ENCODE data around the gene TNNC2. TPM values are rescaled to one million over a fixed set of nuclear protein-coding genes. Genes with fewer than 3 reads are reported as not detected.
"Not testable (repeated sequence)": the region's sequence is repeated elsewhere in the genome, so short reads cannot be mapped to it uniquely, and the experiment has no call there.

Gene TNNC2
- total and polyA plus RNA-seq, 5 experiments from 2014 or later: 0.53 to 0.58 TPM; not detected in 3

- Mint-ChIP-seq H3K4me3 (no peak overlapping the region), H3K27ac (no peak overlapping the region), H3K27me3 (peaks cover 5 to 25% (median 11%) of the 10 kb centered on the region in 5 donors), H3K9me3 (no peaks in the 10 kb centered on the region), H3K36me3 (peaks cover 0 to 3% (median 0%) of the 10 kb centered on the region in 3 donors), H3K4me1 (peaks cover 7 to 19% (median 11%) of the 10 kb centered on the region in 4 donors)
- DNase-seq (no peak), ATAC-seq (no peak)
- POLR2A ChIA-PET: interaction anchor here (1.0 kb wide), 1 partner anchor 11 kb away, joined by 5 read pairs; no protein-coding TSS in a partner anchor
Observed at GRCh38 chr20:45816951-45817350, 10.2 kb downstream of the TNNC2 start.

- H3K27me3 Mint-ChIP-seq: peaks cover 0 to 5% (median 2%) of the 10 kb centered on the region in 5 donors
- POLR2A ChIA-PET: no interaction called here
- DNase-seq (no peak), ATAC-seq (no peak)
- peaks cover 0 to 22% (median 3%) of the 10 kb centered on the region in 3 donors for H3K36me3 Mint-ChIP-seq
- H3K4me1 Mint-ChIP-seq: peaks cover 6 to 19% (median 16%) of the 10 kb centered on the region in 4 donors
- H3K4me3 Mint-ChIP-seq: no peak overlapping the region
- peak overlapping the region in 1 of 10 donors; percentile 27 for H3K27ac Mint-ChIP-seq
- no peaks in the 10 kb centered on the region for H3K9me3 Mint-ChIP-seq
Observed at GRCh38 chr20:45814314-45814713, 12.8 kb downstream of the TNNC2 start.

DNA sequence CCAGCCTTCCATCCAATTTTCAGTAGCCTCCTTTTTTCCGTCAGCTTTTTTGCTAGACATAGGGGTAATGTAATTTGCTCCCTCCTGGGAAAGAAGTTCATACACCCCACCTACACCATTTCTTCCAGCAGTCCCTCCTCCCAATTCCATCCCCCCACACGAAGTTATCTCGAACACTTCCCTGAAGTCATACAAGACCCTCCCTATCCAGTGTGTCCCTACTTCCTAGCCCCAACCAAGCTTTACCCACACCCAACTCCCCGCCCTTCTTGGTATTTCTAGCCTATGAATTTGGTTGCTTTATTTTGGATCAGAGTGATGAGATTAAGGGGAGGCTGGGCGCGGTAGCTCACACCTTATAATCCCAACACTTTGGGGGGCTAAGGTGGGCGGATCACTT is 13.6 kb downstream of the TNNC2 start:
- POLR2A ChIA-PET: interaction anchor here (0.6 to 1.6 kb wide), 4 partner anchors 9 to 450 kb away, joined by 3 to 4 read pairs (median 4); partner anchors contain the start of genes SNX21 and SYS1

DNA sequence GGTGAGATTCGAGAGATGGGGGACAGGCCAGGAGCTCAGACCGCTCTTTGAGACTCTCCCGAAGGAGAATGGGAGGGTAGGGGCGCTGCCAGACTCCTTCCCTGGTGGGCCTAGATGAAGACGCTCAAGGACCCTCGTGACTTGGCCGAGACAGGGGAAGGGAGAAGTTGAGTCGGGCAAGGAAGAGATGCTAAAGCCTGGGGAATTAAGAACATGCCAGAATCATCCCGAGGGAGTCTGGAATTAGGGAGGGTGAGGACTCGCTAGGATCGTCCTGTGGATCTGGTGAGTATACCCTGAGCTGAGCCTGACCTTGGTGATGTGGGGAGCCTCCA is 14.1 kb downstream of the TNNC2 start:
- DNase-seq: no peak
- ATAC-seq: no peak
- H3K4me1 Mint-ChIP-seq: peaks cover 6 to 19% (median 16%) of the 10 kb centered on the region in 4 donors
- H3K27me3 Mint-ChIP-seq: no peaks in the 10 kb centered on the region
- no peaks in the 10 kb centered on the region for H3K9me3 Mint-ChIP-seq
- H3K27ac Mint-ChIP-seq: peak overlapping the region in 2 of 10 donors; percentile 60 to 89
- peaks cover 0 to 36% (median 3%) of the 10 kb centered on the region in 3 donors for H3K36me3 Mint-ChIP-seq
- POLR2A ChIA-PET: interaction anchor here (0.6 to 1.6 kb wide), 4 partner anchors 9 to 450 kb away, joined by 3 to 4 read pairs (median 4); partner anchors contain the start of genes SNX21 and SYS1
- H3K4me3 Mint-ChIP-seq: peak overlapping the region; percentile 78 to 90 (median 85)

More for the DNA sequence above, 13.6 kb downstream of the TNNC2 start:
- peaks cover 0 to 3% (median 2%) of the 10 kb centered on the region in 5 donors for H3K27me3 Mint-ChIP-seq
- H3K4me3 Mint-ChIP-seq: peak overlapping the region; percentile 78 to 90 (median 85)
- H3K36me3 Mint-ChIP-seq: peaks cover 0 to 31% (median 3%) of the 10 kb centered on the region in 3 donors
- peaks cover 6 to 19% (median 16%) of the 10 kb centered on the region in 4 donors for H3K4me1 Mint-ChIP-seq
- ATAC-seq (no peak), DNase-seq (no peak)
- H3K27ac Mint-ChIP-seq: no peak overlapping the region
- H3K9me3 Mint-ChIP-seq: no peaks in the 10 kb centered on the region

- POLR2A ChIA-PET: interaction anchor here (0.6 to 1.6 kb wide), 4 partner anchors 10 to 449 kb away, joined by 3 to 4 read pairs (median 4); partner anchors contain the start of genes SNX21 and SYS1
- DNase-seq (peak; percentile 84 to 96 (median 93)), ATAC-seq (peak; percentile 100)
- H3K27me3 Mint-ChIP-seq: no peaks in the 10 kb centered on the region
- H3K4me1 Mint-ChIP-seq: peaks cover 6 to 19% (median 16%) of the 10 kb centered on the region in 4 donors
- peak within 1 kb of the TSS; percentile 78 to 90 (median 85) for H3K4me3 Mint-ChIP-seq
- H3K27ac Mint-ChIP-seq: peak within 1 kb of the TSS in 8 of 10 donors; percentile 37 to 92 (median 72)
- H3K36me3 Mint-ChIP-seq: peaks cover 0 to 41% (median 3%) of the 10 kb centered on the region in 3 donors
- no peaks in the 10 kb centered on the region for H3K9me3 Mint-ChIP-seq
Observed at GRCh38 chr20:45812157-45813005, 14.7 kb downstream of the TNNC2 start, which contains the start of gene UBE2C. UBE2C (plus strand) TSS chr20:45812644; CDS start chr20:45812696, 52 bp downstream.

DNA sequence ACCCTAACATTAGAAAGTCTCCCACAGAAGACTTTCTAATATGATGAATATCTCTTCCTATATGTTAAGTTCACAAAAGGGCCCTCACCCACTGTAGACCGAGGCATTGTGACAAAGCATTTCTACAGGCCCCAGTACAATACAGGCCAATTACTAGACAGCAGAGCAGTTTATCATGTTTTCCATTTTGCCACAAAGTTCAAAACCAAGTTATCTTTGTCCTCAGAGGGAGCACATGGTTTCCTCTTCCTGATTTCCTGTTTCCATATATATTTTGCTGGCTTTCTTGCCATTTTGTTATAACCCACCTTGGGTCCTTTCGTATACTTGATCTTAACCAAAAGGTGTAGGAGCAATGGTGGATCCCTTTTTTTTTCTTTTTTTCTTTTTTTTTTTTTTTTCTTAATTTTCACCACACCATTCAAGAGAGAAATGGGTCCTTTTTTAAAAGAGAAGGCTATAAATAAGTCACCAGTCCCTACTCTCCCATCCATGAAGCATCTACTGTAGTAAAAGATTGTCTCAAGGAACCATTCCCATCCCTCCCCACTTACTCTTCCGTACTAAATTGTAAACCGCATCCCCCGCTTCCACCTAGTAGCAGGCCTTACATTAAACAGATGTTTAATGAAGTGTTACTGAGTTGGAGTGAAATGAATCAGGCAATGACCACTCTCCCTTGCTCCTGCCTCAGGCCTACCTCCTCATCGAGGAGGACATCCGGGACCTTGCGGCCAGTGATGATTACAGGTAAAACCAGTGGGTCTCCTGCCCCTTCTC is 16.7 kb downstream of the TNNC2 start:
- Mint-ChIP-seq H3K27me3 (no peaks in the 10 kb centered on the region), H3K4me3 (peak overlapping the region in 2 of 10 donors; percentile 34 to 76), H3K36me3 (peaks cover 0 to 61% (median 5%) of the 10 kb centered on the region in 3 donors), H3K27ac (no peak overlapping the region), H3K9me3 (no peaks in the 10 kb centered on the region), H3K4me1 (peaks cover 6 to 19% (median 16%) of the 10 kb centered on the region in 4 donors)
- POLR2A ChIA-PET: interaction anchor here (1.9 kb wide), 1 partner anchor 46 kb away, joined by 4 read pairs; no protein-coding TSS in a partner anchor
- DNase-seq (no peak), ATAC-seq (no peak)

GRCh38 chr20:45801851-45802250 is 25.3 kb downstream of the TNNC2 start:
- POLR2A ChIA-PET: no interaction called here
- peaks cover 13 to 73% (median 17%) of the 10 kb centered on the region in 3 donors for H3K36me3 Mint-ChIP-seq
- DNase-seq (no peak), ATAC-seq (no peak)
- H3K4me3 Mint-ChIP-seq: no peak overlapping the region
- H3K27ac Mint-ChIP-seq: peak overlapping the region in 2 of 10 donors; percentile 34 to 57
- H3K9me3 Mint-ChIP-seq: no peaks in the 10 kb centered on the region
- peaks cover 6 to 12% (median 11%) of the 10 kb centered on the region in 4 donors for H3K4me1 Mint-ChIP-seq
- no peaks in the 10 kb centered on the region for H3K27me3 Mint-ChIP-seq

DNA sequence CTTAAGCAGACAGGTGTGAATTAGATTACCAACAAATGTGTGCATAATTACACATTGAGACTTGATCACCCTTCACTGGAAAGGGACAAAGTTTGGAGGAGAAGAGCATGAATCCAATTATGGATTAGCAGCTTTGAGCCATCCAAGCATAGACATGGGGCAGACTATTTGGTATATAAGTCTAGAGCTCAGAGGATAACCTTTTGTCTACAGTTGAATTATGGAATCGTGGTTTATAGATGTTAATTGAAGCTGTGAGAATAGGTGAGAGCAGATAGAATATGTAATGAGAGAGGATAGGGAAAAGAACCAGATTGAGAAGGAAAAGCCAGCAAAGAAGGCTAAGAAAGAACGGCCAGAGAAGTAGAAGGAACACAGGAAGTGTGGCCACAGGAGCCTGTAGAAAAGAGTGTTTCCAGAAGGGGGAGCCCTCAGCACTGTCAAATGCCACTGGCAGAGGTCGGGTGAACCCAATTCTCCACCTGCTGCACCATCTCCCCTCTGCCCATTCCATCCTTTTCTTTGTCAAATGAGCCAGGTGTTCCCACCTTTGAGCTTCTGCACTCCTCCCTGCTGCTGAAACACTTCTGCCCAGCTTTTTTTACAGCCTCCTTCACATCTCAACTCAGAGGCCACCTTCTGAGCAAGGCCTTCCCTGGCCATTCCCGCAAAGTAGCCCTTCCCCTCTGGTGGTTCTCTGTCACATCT is 28.0 kb downstream of the TNNC2 start:
- POLR2A ChIA-PET: interaction anchor here (0.7 to 0.9 kb wide), 3 partner anchors 136 to 175 kb away, joined by 3 to 4 read pairs (median 3); partner anchors contain the start of gene PCIF1
- Mint-ChIP-seq H3K27me3 (no peaks in the 10 kb centered on the region), H3K27ac (peak overlapping the region; percentile 39 to 86 (median 50)), H3K4me3 (no peak overlapping the region), H3K36me3 (peaks cover 11 to 69% (median 16%) of the 10 kb centered on the region in 3 donors), H3K4me1 (peaks cover 9 to 14% (median 12%) of the 10 kb centered on the region in 4 donors), H3K9me3 (no peaks in the 10 kb centered on the region)
- ATAC-seq: peak; percentile 91 to 99
- peak; percentile 24 to 79 (median 54) for DNase-seq

DNA sequence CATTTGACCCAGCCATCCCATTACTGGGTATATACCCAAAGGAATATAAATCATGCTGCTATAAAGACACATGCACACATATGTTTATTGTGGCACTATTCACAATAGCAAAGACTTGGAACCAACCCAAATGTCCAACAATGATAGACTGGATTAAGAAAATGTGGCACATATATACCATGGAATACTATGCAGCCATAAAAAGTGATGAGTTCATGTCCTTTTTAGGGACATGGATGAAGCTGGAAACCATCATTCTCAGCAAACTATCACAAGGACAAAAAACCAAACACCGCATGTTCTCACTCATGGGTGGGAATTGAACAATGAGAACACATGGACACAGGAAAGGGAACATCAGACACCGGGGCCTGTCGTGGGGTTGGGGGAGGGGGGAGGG is 29.2 kb downstream of the TNNC2 start:
- H3K9me3 Mint-ChIP-seq, H3K4me3 Mint-ChIP-seq, H3K27me3 Mint-ChIP-seq, ATAC-seq, POLR2A ChIA-PET, H3K27ac Mint-ChIP-seq, DNase-seq: not testable (repeated sequence)
- Mint-ChIP-seq H3K4me1 (peaks cover 9 to 19% (median 15%) of the 10 kb centered on the region in 4 donors), H3K36me3 (peaks cover 6 to 64% (median 12%) of the 10 kb centered on the region in 3 donors)

- H3K4me3 Mint-ChIP-seq, H3K9me3 Mint-ChIP-seq, DNase-seq, ATAC-seq, H3K27me3 Mint-ChIP-seq, POLR2A ChIA-PET, H3K27ac Mint-ChIP-seq: not testable (repeated sequence)
- peaks cover 13 to 23% (median 19%) of the 10 kb centered on the region in 4 donors for H3K4me1 Mint-ChIP-seq
- peaks cover 6 to 61% (median 12%) of the 10 kb centered on the region in 3 donors for H3K36me3 Mint-ChIP-seq
Observed at GRCh38 chr20:45797510-45797909, 29.6 kb downstream of the TNNC2 start.

- Mint-ChIP-seq H3K27ac (peak overlapping the region in 3 of 10 donors; percentile 6 to 69 (median 58)), H3K27me3 (peaks cover 0 to 1% (median 0%) of the 10 kb centered on the region in 5 donors), H3K9me3 (no peaks in the 10 kb centered on the region), H3K4me3 (no peak overlapping the region), H3K36me3 (peaks cover 6 to 51% (median 12%) of the 10 kb centered on the region in 3 donors), H3K4me1 (peaks cover 16 to 30% (median 27%) of the 10 kb centered on the region in 4 donors)
- ATAC-seq: no peak
- no peak for DNase-seq
- POLR2A ChIA-PET: no interaction called here
Observed at GRCh38 chr20:45796337-45797065, 30.6 kb downstream of the TNNC2 start.
